Measurements from ENCODE around the gene PGLYRP2.
"Not testable (repeated sequence)": the region's sequence is repeated elsewhere in the genome, so short reads cannot be mapped to it uniquely, and the experiment has no call there.

The PGLYRP2 gene

DNA sequence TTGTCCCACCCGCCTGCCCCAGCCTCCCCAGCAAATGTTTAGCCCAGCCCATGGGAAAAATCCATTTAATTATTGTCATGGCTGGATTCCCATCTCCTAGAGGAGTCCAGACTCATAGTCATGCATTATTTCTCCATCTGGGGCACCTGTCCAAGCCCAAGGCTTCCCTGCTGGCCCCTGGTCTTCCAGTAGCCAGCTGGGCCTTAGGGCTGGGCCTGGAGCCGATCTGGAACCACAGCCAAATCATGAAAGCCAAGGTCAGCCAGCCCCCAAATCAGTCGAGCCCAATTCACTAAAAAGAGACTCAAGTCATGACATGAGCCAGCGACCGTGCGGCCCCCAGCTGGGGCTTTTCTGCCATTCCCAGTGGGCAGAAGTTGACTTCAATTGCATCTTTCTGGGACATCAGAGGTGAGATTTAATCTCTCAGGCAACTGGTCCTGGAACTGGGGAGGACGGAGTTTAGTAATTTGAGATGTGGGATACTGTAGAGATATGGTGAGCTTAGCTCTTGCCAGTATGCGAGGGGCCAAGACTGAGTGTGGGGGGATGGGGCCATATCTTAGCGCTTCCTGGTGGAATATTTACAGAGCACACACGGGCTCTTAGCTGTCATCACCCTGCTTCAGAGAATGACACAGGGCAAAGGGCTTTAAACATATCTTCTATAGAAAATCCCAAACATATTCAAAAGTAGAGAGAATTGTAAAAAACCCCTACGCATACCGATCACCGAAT, 9.4 kb upstream of the PGLYRP2 start:
- no peak for DNase-seq (ENCODE audit: low spot score)

DNA sequence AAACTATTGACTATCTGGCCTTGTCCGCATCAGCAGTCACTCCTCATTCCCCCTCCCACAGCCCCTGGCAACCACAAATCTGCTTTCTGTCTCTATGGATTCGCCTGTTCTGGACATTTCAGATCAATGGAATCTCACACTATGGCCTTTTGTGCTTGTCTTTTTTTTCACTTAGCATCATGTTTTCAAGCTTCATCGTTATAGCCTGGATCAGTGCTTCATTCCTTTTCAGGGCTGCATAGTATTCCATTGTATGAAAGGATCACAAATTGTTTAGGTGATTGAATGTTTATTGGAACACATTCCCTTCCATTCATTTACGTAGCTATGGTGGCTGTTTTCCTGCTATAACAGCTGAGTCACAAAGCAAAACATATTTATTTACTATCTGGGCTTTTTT, 7.7 kb upstream of the PGLYRP2 start:
- no peak for DNase-seq (ENCODE audit: low spot score)

GRCh38 chr19:15485768-15486167, 6.5 kb upstream of the PGLYRP2 start:
- not testable (repeated sequence) for DNase-seq (ENCODE audit: low spot score)

DNA sequence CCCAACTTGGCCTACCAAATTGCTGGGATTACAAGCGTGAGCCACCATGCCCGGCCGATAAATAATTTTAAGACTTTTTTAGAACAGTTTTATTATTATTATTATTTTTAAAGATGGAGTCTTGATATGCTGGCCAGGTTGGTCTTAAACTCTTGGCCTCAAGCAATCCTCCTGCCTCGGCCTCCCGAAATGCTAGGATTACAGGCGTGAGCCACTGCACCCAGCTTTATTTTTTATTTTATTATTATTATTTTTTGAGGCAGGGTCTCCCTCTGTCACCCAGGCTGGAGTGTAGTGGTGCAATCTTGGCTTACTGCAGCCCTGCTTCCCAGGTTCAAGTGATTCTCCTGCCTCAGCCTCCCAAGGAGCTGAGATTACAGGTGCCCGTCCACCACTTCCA, 1.7 kb upstream of the PGLYRP2 start:
- not testable (repeated sequence) for DNase-seq (ENCODE audit: low spot score)

GRCh38 chr19:15476325-15476724, 3.0 kb downstream of the PGLYRP2 start:
- no peak for DNase-seq (ENCODE audit: low spot score)

DNA sequence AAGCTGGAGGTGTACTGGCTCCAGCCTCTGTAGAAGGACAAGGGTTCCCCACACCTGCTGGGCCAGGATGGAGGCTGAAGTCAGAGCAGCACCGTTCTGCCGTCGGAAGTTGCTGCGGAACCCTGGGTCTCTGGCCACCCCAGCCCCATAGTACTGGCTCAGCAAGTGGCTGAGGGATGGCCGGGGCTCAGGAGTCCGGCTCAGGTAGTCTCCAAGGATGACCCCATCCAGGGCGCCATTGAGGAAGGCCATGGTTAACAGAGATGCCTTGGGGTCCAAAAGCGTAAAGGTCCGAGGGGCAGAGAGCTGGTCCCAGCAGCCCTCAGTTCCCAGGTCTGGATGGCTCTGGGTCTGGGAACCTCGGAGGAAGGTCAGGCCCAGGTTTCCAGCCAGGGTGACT, 3.7 kb downstream of the PGLYRP2 start:
- no peak for DNase-seq (ENCODE audit: low spot score)

DNA sequence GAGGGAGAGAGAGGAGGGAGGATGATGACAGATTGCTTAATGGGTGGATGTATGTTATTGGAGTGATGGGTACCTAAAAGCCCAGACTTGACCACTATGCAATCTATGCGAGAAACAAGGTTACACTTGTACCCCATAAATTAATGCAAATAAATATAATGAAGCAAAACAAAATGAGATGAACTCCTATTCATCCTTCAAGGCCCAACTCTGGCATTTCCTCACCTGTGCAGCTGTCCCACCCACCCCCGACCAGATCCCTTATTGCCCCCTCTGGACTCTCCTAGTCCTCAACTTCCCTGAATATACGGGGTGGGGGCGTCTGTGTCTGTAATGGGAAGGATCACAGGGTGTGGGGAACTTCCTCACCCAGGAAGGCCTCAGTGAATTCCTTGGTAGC, 4.1 kb downstream of the PGLYRP2 start:
- no peak for DNase-seq (ENCODE audit: low spot score)

DNA sequence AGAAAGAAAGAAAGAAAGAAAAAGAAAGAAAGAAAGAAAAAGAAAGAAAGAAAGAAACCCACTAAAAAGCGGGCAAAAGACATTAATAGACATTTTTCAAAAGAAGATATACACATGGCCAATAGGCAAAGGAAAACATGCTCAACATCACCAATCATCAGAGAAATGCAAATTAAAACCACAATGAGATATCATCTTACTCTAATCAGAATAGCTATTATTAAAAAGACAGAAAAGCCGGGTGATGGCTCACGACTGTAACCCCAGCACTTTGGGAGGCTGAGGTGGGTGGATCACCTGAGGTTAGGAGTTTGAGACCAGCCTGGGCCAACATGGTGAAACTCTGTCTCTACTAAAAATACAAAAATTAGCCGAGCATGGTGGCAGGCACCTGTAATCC, 5.5 kb downstream of the PGLYRP2 start:
- DNase-seq (ENCODE audit: low spot score): not testable (repeated sequence)

DNA sequence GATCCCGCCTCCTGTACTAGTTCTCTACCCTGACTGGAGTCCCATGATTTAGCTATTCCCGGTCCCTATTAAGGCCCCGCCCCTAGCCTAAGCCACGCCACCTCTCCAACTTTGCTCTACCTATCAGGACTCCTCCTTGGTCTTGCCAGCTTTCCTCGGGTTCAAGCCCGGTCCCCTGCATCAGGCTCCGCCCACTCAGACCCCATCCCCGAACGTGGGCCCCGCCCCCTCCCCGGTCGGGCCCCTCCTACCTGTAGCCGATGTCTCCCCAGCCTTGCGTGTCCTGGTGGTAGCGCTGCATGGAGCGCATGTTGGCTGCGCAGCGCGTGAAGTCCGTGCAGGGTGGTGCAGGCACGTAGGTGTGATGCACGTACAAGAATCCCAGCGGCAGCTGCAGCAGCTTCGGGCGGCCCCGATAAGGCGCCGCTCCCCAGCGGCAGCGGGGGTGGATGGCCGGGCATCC, 7.6 kb downstream of the PGLYRP2 start:
- DNase-seq (ENCODE audit: low spot score): no peak

DNA sequence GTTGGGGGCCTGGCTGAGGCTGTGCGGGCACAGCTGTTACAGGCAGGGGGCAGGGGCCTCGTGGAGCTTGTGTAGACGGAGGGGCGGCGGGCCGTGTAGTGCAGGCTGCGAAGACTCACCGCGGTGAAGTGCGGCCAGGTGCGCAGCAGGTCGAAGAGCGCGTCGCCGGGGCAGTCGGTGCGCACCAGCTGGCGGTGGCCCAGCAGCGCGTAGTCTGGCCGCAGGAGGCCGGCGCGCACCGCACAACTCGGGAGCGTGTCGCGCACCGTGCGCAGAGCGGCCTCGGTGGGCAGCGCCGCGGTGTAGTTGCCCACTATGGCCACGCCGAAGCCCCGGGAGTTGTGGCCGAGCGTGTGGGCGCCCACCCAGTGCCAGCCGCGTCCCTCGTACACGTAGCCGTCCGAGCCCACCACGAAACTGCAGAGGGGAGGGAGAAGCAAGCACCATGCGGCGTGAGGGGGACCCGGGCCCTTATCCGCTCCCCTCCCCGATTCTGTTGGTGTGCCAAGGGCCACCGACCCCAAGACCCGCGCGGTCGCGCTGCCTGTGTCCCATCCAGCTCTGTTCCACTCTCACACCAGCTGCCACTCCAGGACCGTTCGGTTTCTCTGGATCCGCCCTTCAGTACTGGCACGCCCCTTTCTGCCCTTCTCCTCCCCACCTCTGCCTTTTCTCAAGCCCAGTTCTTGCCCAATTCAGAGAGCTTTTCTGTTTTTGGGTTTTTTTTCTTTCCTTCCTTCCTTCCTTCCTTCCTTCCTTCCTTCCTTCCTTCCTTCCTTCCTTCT, 9.6 kb downstream of the PGLYRP2 start:
- DNase-seq (ENCODE audit: low spot score): no peak

GRCh38 chr19:15468675-15469512, 10.4 kb downstream of the PGLYRP2 start:
- DNase-seq (ENCODE audit: low spot score): no peak

- no peak for DNase-seq (ENCODE audit: low spot score)
Measured at GRCh38 chr19:15467734-15468214, 11.5 kb downstream of the PGLYRP2 start.

DNA sequence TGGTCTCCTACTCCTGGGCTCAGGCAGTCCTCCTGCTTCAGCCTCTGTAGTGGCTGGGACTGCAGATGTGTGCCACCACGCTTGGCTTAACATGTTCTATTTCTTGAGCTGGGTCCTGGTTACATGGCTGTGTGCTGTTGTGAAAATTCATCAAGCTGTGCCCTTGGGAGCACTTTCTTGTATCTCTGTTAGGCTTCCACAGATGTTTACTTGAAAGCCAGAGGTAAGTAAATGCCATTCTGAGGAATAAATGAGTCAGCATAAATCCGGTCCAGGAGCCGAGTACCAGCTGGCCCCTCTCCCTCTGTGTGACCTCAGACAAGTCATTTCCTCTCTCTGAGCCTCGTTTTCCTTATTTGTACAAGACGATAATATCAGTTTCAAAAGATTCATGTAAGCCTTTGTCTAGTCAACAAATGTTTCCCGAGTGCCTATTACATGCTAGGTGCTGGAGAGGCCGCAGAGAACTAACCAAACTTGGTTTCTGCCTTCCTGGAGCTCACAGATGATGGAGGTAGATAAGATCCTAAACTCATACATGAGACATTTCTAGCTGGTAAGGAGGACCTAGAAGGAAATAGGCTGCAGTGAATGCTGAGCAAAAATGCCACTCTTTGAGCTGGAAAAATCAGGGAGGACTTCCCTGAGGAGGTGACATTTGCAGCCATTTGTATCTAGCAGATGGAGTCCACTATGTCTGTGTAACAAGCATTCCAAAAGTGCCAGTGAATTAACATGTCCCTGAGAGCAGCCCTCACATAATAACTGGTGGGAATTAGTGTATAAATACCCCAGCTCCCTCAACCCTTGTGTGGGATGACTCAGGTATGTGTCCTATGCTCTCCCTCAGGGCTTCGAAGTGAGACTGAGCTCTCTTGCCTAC, 12.2 kb downstream of the PGLYRP2 start:
- peak; percentile 22 for DNase-seq (ENCODE audit: low spot score)

DNA sequence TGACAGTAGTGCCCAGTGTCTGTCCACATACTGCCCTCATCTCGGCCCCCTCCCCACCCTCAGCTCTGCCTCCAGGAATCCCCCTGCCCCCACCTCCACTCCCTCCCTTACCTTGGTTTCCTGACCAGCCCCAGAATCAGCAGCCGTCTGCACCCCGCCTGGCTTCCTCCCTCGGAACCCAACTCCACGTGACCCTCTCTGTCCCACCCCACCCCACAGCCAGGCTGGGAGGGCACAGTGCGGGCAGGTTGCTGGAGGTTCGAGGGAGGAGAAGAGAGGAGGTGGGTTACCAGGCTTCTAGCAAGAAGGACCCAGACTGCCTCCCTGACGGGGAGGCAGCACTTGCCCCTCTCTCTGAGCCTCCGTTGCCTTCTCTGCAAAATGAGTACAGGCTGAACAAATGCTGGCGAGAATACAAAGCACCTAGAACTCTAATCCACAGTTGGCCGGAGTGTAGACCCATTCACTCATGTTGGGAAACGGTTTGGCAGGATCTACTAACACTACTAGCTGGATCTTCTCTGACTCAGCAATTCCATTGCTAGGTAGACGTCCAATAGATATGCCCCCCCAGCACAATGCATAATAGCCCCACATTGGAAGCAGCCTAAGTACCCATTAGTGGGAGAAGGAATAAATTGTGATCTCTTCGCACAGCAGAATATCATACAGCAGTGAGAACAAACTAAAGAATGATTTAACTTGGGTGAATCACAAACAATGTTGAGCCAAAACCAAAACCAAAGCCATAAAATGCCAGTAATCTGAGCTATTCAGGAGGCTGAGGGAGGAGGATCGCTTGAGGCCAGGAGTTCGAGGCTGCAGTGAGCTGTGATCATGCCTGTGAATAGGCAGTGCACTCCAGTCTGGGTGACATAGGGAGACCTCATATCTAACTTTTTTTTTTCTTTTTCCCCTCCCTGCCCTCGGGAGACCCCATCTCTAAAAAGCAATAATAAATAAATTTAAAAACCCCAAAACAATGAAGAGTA, 14.6 kb downstream of the PGLYRP2 start, which contains the start of gene RASAL3:
TSS of gene RASAL3 (minus strand) at position 151 of the 992 bp plus-strand sequence. CDS start 186 bp downstream, outside the sequence.
- DNase-seq (ENCODE audit: low spot score): no peak

DNA sequence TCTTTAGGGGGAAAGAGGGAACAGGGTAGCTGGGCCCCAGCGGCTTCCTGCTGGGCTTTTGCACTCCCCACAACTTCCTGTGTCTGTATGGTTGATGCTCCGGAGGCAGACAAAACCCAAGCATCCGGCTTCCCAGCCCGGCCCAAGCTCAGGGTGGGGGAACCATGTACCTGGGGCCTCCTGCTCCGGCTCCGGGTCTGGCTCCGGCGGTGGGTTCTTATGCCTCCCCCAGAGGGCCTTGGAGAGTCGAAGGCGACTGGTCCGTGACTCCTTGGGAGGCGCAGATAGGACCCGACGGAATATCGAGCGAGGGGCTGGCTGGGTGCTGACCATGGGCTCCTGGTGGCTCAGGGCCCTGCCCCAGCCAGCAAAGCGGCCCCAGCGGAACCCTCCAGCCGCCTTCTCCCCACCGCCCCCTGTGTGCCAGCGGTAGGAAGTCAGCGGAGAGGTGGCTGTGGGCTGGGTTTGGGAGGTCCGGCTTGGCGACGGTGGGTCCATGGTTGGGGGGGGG, 15.4 kb downstream of the PGLYRP2 start:
- DNase-seq (ENCODE audit: low spot score): no peak

DNA sequence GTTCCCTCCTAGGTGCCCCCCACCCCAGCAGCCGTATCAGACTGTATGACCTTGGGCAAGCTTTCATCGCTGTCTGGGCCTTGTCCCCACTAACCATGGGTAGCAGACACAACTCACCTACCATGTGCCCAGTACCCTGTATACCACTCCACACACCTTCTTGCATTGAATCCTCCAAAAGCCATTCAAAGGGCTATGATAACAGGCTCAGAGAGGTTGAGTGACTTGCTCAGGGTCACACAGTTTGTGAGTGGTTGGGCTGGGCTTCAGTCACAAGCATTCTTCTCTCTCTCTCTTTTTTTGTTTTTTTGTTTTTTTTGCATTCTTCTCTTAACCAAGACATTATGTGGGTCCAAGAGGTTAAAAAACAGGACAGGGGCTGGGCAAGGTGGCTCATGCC, 17.6 kb downstream of the PGLYRP2 start:
- no peak for DNase-seq (ENCODE audit: low spot score)

DNA sequence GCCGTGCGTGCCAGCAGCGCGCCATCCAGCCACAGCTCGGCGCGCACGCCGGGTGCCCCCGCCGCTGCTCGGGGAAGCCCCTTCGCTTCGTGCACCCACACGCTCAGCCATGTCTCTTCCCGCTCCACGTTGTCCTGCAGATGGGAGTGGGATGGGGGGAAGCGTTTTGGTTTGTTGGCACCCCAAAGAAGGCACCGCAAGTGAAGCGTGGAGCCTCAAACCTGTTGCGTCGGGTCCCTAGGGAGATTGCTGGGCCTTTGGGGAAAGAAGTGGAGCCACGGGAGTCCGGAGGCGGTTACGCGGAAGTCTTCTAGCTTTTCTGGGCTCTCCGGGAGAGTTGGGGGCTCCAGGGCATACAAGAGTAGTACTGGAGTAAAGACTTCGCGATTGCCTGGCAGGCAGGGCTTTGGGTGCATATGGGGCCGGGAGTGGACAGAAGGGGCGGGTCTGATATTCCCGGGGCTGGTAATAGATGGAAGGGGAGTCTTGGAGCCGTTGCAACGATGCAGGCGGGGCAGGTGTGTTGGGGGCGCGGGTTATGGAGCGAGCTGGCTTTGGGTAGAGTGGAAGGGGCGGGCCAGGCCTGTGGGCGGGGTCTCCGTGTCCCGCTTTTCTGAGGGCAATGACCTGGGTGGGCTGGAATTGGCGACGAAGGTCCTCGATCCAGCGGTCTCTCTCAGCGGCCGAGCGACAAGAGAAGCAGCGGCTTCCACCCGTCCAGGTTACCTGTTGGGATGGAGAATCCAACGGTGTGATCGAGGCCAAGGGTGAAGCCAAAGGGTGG, 21.4 kb downstream of the PGLYRP2 start:
- no peak for DNase-seq (ENCODE audit: low spot score)

DNA sequence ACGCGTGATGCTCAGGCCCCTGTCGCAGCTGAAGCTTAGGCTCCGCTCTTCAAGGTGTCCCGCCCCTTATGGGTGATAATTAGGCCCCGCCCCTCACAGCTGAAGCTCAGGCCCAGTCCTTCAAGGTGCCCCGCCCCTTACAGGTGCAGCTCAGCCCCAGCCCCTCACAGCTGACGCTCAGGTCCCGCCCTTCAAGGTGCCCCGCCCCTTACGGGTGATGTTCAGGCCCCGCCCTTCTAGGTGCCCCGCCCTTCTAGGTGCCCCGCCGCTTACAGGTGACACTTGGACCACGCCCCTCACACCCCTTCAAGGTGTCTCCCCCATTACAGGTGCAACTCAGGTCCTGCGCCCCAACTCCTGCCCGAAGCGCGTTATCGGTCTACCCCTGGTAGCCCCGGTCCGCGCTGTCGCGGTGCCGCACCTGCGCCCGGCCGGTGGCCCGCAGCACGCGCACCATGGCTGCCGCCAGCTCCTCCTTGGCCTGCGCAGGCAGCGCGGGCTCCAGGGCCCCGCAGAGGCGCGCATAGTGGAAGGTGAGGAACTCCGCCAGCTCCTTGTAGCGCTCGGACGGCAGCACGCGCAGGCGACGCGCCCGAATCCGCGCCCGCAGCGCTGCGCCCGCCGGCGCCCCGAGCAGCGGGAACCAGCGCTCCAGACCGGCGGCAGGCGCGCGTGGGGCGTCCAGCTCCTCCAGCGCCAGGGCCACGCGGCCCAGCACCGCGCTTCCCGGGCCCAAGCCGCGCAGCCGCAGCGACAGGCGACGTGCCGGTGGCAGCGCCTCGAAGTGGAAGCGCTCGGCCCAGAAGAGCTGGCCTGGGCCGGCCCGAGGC, 22.2 kb downstream of the PGLYRP2 start:
- DNase-seq (ENCODE audit: low spot score): peak; percentile 39

Measured in kidney tubule cell (primary cell).